Panc1 (cell line): Measurements from ENCODE around the gene RNF175. TPM values are rescaled to one million over a fixed set of nuclear protein-coding genes. Genes with fewer than 3 reads are reported as not detected.

Source experiments
- ATAC-seq: fragments of 200-7000 bp; cut with Tn5 transposase; 2 replicates; pipeline ENCODE4 v1.9.1; 2020; ENCODE audit warnings: mild to moderate bottlenecking, moderate library complexity
- BruUV-seq: library from RNA; stranded (reverse); fragments of 400-500 nt; replicated peaks from 2 replicates; lab custom pipeline; 2021; lab: Mats Ljungman, UMichigan
- CTCF ChIA-PET: fragments of 300-600 bp; sonication (Branson Sonifier 250); formaldehyde crosslinking; loops from one replicate; lab custom pipeline; 2022; ENCODE audit warnings: antibody characterized with exemption; lab: Charles Lee
- POLR2A ChIA-PET: fragments of 300-600 bp; sonication (Branson Sonifier 250); formaldehyde crosslinking; loops from one replicate; lab custom pipeline; 2022; ENCODE audit warnings: antibody characterized with exemption; lab: Charles Lee
- DNase-seq: peaks from one replicate; pipeline ENCODE4 v3.0.0-alpha.2; 2010; ENCODE audit warnings: low read depth, low spot score
- H3K27ac ChIP-seq: 2 replicates; pipeline ENCODE4 v1.5.1; 2011; ENCODE audit warnings: mild to moderate bottlenecking, low read length, inconsistent platforms
- H3K27me3 ChIP-seq: fragments of 200-500 bp; sonication (Bioruptor generic); 2 replicates; pipeline ENCODE4 v1.6.0; 2014; ENCODE audit warnings: low read length, inconsistent platforms; ENCODE audit not compliant: control insufficient read depth, insufficient read depth
- H3K36me3 ChIP-seq: fragments of 200-500 bp; sonication (Bioruptor generic); 2 replicates; pipeline ENCODE4 v1.5.1; 2014; ENCODE audit warnings: inconsistent platforms, mild to moderate bottlenecking, low read length, moderate library complexity; ENCODE audit not compliant: control insufficient read depth, insufficient read depth
- H3K4me1 ChIP-seq: 2 replicates; pipeline ENCODE4 v1.5.1; 2011; ENCODE audit warnings: inconsistent platforms, mild to moderate bottlenecking, low read length, moderate library complexity; ENCODE audit not compliant: control insufficient read depth, insufficient read depth
- H3K4me3 ChIP-seq, 2 experiments: 2 replicates each; pipeline ENCODE4 v1.5.1; 2011 to 2012; ENCODE audit warnings: low read depth in 2 of 2, low read length in 2 of 2, mild to moderate bottlenecking in 2 of 2, inconsistent platforms in 1 of 2, moderate library complexity in 1 of 2
- H3K9me3 ChIP-seq: fragments of 200-500 bp; sonication (Bioruptor generic); 2 replicates; pipeline ENCODE4 v1.5.1; 2014; ENCODE audit warnings: low read depth, mild to moderate bottlenecking, inconsistent platforms, low read length, moderate library complexity; ENCODE audit not compliant: control insufficient read depth, insufficient read depth
- CTCF ChIP-seq: fragments of 450-650 bp; IDR thresholded peaks from 2 replicates; pipeline ENCODE4 v1.5.1; 2017; ENCODE audit warnings: mild to moderate bottlenecking
- POLR2AphosphoS5 ChIP-seq: IDR thresholded peaks from 2 replicates; pipeline ENCODE4 v1.6.1; 2012; ENCODE audit warnings: mild to moderate bottlenecking, low read depth, low read length, moderate library complexity
- SIN3A ChIP-seq: IDR thresholded peaks from 2 replicates; pipeline ENCODE4 v1.6.1; 2012; ENCODE audit warnings: low read depth, mild to moderate bottlenecking, low read length, moderate library complexity, borderline replicate concordance; ENCODE audit not compliant: insufficient read depth
- TCF7L2 ChIP-seq: IDR thresholded peaks from 2 replicates; pipeline ENCODE4 v1.6.1; 2011; ENCODE audit warnings: mild to moderate bottlenecking, low read depth, low read length, inconsistent platforms
- in situ Hi-C: cut with HindIII; loops from 2 replicates; pipeline ENCODE4 v1.10.0; 2016; ENCODE audit warnings: low sequenced_read_pairs, low pct_unique_long_range_greater_than_20kb
- intact Hi-C: fragments of 100-400 bp; cut with micrococcal nuclease; formaldehyde crosslinking; loops from one replicate; pipeline ENCODE4 v1.10.0; 2022; ENCODE audit not compliant: unreplicated experiment
- total RNA-seq: library from RNA; stranded (reverse); gene quantifications from one replicate; pipeline ENCODE4 v1.2.1, GENCODE V29; 2021; ENCODE audit not compliant: unreplicated experiment
- TF ChIP-seq, protein P1 (sequence below), 2 experiments: IDR thresholded peaks; 2 replicates each; pipeline ENCODE4 v1.6.1; 2011 to 2012; ENCODE audit warnings: low read depth in 2 of 2, control low read depth in 1 of 2, low read length in 1 of 2, mild to moderate bottlenecking in 1 of 2, moderate library complexity in 1 of 2; ENCODE audit not compliant: insufficient read depth in 1 of 2

RNF175 gene
- total RNA-seq, 1 experiment from 2014 or later: not detected

DNA sequence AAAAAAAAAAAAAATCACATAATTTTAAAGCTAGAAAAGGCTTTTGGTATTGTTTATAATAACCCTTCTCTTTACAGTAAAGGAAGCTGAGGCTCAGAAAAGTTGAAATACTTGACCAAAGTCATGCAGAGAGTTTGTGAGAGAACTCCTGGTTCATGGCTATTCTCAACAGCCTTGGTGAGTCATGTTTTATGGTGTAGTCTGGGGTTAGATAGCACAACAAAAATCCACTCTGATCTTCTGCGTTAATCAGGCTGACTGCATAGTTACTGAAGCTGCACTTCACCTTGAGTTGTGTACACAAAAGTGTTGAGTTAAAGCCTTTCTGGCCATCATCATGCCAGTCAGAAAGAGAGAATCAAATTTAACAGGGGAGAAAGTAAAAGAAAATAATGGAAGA is 48.4 kb upstream of the RNF175 start:
- Histone ChIP-seq H3K4me3 (no peak overlapping the region), H3K4me1 (no peaks in the 10 kb centered on the region), H3K36me3 (no peaks in the 10 kb centered on the region), H3K9me3 (no peaks in the 10 kb centered on the region), H3K27me3 (no peaks in the 10 kb centered on the region), H3K27ac (no peak overlapping the region)
- TF ChIP-seq TCF7L2 (no peak), POLR2AphosphoS5 (no peak), CTCF (no peak), SIN3A (no peak)
- TF ChIP-seq, protein P1, sequence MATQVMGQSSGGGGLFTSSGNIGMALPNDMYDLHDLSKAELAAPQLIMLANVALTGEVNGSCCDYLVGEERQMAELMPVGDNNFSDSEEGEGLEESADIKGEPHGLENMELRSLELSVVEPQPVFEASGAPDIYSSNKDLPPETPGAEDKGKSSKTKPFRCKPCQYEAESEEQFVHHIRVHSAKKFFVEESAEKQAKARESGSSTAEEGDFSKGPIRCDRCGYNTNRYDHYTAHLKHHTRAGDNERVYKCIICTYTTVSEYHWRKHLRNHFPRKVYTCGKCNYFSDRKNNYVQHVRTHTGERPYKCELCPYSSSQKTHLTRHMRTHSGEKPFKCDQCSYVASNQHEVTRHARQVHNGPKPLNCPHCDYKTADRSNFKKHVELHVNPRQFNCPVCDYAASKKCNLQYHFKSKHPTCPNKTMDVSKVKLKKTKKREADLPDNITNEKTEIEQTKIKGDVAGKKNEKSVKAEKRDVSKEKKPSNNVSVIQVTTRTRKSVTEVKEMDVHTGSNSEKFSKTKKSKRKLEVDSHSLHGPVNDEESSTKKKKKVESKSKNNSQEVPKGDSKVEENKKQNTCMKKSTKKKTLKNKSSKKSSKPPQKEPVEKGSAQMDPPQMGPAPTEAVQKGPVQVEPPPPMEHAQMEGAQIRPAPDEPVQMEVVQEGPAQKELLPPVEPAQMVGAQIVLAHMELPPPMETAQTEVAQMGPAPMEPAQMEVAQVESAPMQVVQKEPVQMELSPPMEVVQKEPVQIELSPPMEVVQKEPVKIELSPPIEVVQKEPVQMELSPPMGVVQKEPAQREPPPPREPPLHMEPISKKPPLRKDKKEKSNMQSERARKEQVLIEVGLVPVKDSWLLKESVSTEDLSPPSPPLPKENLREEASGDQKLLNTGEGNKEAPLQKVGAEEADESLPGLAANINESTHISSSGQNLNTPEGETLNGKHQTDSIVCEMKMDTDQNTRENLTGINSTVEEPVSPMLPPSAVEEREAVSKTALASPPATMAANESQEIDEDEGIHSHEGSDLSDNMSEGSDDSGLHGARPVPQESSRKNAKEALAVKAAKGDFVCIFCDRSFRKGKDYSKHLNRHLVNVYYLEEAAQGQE (IDR thresholded peaks at IDR 0.05; ENCODE audit: insufficient read depth in 1 of 2, low read depth in 2 of 2, low read length in 1 of 2): no peak
- BruUV-seq: no TSS peak
- in situ Hi-C loops: no loop called here
- ChIA-PET POLR2A (no interaction called here), CTCF (no interaction called here)
- DNase-seq (no peak), ATAC-seq (no peak)
- intact Hi-C loops: no loop called here

DNA sequence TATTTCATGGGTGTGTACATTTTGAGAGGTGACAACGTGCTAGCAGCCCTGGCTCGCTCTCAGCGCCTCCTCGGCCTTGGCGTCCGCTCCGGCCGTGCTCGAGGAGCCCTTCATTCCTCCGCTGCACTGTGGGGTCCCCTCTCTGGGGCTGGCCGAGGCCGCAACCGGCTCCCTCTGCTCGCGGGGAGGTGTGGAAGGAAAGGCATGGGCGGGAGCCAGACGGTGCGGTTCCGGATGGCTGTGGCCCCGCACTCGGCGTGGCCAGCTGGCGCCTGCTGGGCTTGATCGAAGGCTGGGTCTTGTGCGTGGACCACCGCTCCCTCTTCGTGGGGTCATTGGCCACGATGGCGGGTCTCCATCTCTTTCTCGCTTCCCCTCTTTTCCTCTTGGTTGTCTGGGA is 46.2 kb upstream of the RNF175 start:
- H3K36me3 ChIP-seq: no peaks in the 10 kb centered on the region
- ATAC-seq: no peak
- DNase-seq: no peak
- no peaks in the 10 kb centered on the region for H3K27me3 ChIP-seq
- no peaks in the 10 kb centered on the region for H3K4me1 ChIP-seq
- TF ChIP-seq TCF7L2: no peak
- no peak for TF ChIP-seq CTCF
- TF ChIP-seq POLR2AphosphoS5: no peak
- no peak for TF ChIP-seq SIN3A
- TF ChIP-seq, protein P1 (IDR thresholded peaks at IDR 0.05; ENCODE audit: insufficient read depth in 1 of 2, low read depth in 2 of 2, low read length in 1 of 2): no peak
- in situ Hi-C loops: no loop called here
- no peak overlapping the region for H3K4me3 ChIP-seq
- POLR2A ChIA-PET: no interaction called here
- intact Hi-C loops: no loop called here
- BruUV-seq: no TSS peak
- CTCF ChIA-PET: no interaction called here
- H3K9me3 ChIP-seq: no peaks in the 10 kb centered on the region
- H3K27ac ChIP-seq: no peak overlapping the region
